Measurements from ENCODE around the gene NSG1.

GRCh38 chr4:4368809-4369580 is 17.9 kb upstream of the NSG1 start:
- TF ChIP-seq, protein P1, sequence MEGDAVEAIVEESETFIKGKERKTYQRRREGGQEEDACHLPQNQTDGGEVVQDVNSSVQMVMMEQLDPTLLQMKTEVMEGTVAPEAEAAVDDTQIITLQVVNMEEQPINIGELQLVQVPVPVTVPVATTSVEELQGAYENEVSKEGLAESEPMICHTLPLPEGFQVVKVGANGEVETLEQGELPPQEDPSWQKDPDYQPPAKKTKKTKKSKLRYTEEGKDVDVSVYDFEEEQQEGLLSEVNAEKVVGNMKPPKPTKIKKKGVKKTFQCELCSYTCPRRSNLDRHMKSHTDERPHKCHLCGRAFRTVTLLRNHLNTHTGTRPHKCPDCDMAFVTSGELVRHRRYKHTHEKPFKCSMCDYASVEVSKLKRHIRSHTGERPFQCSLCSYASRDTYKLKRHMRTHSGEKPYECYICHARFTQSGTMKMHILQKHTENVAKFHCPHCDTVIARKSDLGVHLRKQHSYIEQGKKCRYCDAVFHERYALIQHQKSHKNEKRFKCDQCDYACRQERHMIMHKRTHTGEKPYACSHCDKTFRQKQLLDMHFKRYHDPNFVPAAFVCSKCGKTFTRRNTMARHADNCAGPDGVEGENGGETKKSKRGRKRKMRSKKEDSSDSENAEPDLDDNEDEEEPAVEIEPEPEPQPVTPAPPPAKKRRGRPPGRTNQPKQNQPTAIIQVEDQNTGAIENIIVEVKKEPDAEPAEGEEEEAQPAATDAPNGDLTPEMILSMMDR (IDR thresholded peaks at IDR 0.05) = no peak
- TF ChIP-seq POLR2AphosphoS5 (IDR thresholded peaks at IDR 0.05) = no peak
